Iris pigment epithelial cell (primary cell): ENCODE data around the gene BTN3A1.

Experiments used
- DNase-seq: peaks from one replicate; pipeline ENCODE4 v3.0.0-alpha.2; 2011; ENCODE audit warnings: low read depth

The BTN3A1 gene

DNA sequence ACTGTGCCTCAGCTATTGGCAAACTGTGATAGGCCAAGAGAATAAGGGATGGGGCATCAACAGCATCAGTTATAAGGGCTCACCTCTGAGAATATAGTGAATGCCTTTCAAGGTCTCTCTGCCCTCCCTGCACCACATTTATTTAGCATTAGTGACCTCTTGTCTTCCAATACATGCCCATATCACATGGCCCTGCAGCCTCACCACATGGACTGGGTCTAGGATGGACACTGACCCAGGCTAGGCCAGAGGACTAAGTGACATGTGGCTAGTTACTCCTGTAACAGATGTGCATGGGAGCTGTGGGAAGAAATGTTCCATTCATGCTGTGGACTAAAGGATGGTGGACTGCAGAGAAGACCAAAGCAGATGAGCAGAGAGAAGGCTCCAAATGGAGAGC lies 22.3 kb upstream of the BTN3A1 start:
- no peak for DNase-seq

DNA sequence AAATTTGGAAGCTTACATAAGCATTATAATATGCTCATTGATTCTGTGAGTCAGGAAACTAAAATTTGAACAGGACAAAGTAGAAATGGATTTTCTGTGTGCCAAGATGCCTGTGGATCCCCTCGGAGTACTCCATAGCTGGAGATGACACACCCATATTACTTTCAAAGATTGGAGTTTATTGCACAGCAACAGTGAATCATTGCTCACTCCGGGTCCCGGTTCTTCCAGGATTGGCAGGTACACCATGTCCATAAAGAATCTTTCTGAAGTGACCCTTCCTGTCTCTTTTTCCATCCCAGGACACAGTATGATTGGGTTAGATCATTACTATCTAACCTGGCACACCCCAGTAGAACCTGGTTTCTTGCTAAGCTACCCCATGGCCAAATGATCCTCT lies 21.8 kb upstream of the BTN3A1 start:
- DNase-seq: peak; percentile 29

DNA sequence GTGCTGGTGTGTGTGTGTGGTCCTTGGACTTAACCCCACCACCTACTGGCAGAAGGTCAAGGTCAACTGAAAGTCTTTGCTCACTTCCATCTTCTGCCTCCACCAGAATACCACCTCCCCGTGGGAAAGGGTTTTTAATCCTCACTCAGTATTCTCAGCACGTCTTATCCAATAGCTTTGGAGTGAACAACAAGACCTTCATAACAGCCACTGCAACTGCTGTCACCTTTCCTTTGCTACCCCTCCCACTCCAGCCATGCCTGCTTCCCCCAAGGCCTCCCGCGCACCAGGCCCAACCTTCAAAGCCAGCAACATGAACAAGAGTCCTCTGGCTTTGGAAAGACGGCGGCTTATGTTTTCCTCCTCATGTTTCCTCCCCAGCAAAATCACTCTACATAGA lies 20.0 kb upstream of the BTN3A1 start:
- no peak for DNase-seq

DNA sequence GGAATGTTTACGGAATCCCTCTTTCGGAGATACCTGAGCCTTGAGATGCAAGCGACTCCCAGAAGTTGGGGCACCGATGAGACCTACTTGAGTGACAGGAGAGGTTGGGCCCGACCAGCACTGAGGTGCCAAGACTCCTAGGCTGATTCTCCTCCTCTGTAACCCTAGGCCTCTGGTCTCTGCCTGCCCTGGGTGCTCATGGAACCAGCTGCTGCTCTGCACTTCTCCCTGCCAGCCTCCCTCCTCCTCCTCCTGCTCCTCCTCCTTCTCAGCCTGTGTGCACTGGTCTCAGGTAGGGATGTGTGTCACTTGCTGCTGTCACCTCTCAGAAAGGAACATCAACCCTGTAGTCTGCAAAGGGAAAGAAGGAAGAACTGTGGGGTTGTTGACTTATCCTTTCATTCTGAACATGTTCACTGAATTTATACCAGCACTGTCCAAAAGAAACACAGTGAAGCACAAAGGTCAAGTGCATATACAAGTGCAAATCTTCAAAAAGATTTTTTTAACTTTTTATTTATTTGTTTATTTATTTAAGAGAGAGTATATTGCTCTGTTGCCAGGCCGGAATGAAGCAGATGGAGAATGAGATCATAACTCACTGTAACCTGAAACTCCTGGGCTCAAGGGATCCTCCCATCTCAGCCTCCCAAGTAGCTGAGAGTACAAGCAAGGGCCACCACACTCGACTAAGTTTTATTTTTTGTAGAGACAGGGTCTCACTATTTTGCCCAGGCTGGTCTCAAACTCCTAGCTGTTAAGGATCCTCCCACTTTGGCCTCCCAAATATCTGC lies 18.3 kb upstream of the BTN3A1 start:
- DNase-seq: peak; percentile 85

DNA sequence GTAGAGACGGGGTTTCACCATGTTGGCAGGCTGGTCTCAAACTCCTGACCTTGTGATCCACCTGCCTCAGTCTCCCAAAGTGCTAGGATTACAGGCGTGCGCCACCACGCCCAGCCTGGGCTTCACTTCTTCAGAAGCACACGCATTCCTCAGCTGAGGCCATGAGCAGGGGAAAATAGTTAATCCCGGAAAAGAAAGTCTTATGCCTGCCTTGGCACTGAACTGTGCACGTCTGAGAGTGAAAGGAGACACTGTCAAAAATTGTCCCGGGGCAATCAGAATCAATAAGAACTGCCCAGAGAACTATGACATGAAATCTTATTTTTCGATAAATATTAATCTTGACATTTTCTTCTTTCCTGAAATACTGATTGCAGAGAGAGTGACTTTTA lies 16.3 kb upstream of the BTN3A1 start:
- no peak for DNase-seq

DNA sequence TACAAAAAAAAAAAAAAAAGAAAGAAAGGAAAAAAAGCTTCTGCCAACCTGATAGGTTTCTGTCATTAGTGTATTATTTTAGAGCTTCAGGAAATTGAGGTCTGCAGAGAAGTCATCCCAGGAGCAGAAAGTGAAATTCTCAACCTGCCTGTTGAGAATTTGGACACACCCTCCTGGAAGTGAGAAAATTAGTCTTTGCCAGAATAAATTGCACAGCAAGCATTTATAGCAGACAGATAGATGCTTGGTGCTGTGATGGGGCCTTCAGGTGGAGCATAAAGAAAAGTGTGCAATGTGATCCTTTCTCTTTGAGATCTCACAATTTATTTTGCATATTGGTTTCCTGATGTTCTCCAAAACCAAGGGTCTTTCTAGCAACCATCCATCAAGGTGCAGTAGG lies 14.5 kb upstream of the BTN3A1 start:
- no peak for DNase-seq

DNA sequence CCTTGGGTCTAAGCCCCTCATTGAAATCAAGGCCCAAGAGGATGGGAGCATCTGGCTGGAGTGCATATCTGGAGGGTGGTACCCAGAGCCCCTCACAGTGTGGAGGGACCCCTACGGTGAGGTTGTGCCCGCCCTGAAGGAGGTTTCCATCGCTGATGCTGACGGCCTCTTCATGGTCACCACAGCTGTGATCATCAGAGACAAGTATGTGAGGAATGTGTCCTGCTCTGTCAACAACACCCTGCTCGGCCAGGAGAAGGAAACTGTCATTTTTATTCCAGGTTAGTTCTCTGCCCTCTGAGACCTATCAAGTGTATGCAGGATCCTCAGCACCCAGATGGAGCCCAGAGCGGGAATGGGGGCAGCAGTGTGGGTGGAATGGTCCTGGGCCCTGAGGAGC lies 14.1 kb upstream of the BTN3A1 start:
- DNase-seq: no peak

DNA sequence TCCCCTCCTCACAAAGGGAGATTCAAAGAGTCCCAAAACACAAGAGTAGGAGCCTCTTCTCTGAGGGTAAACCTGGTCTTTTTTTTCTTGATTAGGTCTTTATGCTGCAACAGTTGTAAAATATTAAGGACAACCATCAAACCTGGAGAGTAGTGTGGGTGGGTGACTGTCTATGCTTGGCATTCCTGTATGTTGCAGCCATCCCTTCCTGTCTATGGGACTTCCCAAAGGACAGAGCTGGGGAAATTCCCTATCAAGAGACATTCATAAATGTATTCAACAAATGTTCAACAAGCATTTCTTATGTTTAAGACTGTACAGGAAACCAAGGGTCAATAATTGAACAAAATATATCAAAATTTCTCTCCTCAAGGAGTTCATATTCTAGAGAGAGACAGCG lies 13.6 kb upstream of the BTN3A1 start:
- DNase-seq: peak; percentile 23

DNA sequence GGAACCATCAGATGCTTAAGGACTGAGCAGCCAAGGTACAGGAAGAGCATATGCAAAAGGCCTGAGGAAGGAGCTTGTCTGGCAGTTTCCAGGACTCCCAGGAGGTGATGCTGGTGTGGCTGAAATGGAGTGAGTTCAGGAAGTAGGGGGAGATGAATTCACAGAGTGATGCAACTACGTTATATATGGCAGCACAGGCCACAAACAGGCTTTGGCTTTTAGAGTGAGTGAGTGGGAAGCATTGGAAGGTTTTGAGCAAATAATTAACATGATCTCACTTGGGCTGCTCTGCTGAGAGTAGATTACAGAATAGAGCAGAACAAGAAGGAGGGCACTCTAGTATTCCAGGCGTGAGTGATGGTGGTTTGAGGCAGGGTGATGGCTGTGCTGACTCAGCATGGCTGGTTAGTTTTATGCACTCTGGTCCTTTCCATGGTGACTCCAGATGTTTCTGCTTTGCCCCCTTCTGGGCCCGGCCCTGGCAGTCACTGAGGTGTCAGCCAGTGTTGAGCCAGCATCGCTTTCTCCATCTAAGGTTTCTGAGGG lies 12.7 kb upstream of the BTN3A1 start:
- peak; percentile 61 for DNase-seq

DNA sequence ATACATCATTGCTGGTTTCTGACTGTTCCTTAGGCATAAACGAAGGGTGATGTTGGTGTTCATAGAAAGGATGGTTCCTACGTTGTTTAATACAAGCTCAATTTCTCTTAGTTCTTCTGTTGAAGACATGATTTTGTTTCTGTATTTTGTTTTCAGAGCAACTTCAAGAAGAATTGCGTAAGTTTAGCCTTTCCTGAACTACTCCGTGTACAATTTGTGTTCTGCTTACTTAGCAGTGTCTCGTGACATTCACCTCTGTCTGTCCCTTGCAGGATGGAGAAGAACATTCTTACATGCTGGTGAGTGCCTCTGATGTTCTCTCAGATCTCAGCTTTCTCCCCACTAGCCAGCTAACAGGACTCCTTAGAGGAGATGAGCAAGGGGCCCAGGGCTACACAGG lies 11.5 kb upstream of the BTN3A1 start:
- DNase-seq: peak; percentile 9

DNA sequence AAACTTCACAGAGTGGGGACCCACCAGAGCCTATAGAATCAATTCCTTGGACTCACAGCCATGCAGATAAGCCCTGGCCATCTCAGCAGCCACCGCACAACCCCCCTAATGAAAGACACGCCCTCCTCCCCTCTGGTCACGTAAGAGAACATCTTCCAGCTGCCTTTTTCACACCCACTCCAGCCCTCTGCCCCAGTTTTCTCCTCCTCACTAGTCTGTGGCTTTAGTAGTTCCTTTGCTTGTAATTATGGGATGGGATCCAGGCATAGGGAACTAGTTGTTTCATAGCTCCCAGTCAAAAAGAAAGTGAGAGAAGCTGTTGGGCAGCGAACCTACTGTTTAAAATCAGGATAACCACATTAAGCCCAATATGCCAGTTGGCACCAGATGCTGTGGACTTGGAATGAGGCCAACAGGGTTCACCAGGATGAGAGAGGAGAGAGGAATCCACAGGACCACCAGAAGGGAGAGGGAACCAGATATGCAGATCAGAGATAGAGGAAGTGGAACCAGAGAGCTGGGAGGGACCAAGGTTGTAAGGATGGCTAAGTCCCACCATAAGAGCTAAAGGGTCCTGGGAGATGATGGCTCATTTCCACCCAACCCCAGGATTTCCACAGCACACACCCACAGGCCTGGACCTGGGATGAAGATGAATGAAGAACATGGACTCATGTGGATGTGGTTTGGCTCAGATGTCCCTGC lies 9.0 kb upstream of the BTN3A1 start:
- DNase-seq: no peak

DNA sequence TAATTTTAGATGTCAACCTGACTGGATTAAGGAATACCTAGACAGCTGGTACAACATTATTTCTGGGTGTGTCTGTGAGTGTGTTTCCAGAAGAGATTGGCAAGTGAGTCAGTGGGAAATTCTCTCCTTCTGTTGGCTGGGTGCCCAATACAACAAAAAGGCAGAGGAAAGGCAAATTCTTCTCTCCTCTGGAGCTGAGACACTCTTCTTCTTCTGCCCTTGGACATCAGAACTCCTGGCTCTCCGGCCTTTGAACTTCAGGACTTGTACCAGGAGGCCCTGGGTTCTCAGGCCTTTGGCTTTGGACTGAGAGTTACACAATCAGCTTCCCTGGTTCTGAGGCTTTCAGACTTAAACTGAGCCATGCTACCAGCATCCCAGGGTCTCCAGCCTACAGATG lies 7.8 kb upstream of the BTN3A1 start:
- peak; percentile 77 for DNase-seq

DNA sequence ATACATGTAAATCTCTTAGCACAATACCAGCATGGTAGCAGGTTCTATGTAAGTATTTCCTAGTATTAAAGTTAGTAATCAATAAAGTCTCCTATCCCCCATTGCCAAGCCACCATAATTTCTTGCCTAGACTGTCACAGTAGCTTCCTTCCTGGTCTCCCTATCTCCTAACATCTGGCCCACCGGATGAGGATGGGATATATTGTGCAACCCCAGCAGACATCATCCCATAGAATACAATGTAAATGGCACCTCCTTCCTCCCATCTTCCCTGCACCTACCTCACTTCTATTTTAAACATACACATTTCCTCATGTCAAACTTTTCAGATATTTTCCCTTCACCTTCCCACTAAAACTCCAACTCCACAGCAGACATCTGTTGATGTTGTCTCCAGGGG lies 3.5 kb upstream of the BTN3A1 start:
- DNase-seq: no peak

DNA sequence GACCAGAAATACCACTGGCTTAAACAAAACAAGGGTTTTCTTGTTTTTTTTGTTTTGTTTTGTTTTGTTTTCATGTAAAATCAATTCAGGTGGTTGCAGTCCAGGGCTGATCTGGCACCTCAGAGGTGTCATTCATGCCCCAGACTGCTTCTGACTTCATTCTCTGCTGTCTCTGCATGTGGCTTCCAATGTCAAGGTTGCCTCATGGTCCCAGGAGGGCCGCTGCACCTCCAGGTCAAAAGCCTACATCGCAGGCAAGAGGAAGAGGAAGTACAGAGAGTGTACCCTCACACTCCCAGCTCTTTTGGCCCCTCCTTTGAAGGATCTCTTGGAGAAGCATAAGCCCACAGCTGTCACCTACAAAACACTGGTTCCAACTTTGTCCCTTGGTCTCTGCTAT lies 1.4 kb upstream of the BTN3A1 start:
- DNase-seq: no peak

DNA sequence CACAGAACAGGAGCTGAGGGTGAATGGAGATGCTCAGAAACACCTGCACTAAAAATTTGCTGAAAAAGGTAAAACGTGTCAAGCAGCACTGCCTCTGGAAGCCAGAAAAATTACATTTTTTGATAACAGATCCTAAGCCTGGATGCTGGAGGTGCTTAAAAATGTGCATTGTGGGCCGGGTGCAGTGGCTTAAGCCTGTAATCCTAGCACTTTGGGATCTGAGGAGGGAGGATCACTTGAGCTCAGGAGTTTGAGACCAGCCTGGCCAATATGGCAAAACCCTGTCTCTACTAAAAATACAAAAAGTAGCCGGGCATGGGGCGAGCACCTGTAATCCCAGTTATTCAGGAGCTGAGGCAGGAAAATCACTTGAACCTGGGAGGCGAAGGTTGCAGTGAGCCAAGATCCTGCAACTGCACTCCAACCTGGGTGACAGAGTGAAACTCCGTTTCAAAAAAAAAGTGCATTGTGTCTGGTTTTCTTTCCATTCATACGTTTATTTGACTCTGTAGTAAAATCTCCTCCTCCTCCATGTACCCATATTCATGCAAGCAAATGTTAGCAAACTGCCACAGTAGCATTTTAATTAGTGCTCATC lies 587 bp upstream of the BTN3A1 start:
- DNase-seq: no peak

DNA sequence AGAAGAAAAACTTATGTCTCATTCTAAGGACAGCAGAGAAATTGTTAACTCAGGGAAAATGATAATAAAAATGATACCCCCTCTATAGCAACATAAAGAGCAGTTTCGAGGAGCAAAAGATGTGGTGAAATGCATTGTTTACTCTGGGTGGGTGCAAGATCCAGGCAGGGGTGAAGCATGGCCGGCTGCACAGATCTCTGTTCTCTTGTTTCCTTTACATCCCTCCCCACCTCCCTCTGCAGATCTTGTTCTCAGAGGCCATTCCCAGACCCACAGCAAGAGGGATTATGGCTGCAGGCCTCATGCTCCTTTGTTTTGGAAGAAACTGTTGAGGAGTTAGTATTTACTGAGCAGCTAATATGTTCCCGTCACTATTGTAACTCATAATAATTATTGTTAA lies 1.8 kb downstream of the BTN3A1 start:
- DNase-seq: no peak

DNA sequence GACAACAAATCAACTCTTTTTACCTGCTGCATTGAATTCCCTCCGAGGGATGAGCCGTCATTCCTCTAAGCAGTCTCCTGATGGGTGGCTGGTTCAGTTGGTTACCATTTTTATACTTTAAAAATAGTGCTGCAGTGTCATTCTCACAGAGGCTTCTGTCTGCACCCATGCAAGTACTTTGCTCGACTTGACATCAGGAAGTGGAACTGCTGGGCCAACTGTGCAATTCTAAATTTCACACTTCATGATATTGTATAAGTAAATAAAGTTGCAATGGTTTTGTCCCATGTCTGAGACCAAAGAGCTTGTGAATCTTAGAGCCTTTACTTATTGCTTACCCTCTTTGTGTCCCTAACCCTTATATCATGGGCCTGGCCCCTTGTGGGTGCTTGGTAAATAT lies 2.5 kb downstream of the BTN3A1 start:
- no peak for DNase-seq

DNA sequence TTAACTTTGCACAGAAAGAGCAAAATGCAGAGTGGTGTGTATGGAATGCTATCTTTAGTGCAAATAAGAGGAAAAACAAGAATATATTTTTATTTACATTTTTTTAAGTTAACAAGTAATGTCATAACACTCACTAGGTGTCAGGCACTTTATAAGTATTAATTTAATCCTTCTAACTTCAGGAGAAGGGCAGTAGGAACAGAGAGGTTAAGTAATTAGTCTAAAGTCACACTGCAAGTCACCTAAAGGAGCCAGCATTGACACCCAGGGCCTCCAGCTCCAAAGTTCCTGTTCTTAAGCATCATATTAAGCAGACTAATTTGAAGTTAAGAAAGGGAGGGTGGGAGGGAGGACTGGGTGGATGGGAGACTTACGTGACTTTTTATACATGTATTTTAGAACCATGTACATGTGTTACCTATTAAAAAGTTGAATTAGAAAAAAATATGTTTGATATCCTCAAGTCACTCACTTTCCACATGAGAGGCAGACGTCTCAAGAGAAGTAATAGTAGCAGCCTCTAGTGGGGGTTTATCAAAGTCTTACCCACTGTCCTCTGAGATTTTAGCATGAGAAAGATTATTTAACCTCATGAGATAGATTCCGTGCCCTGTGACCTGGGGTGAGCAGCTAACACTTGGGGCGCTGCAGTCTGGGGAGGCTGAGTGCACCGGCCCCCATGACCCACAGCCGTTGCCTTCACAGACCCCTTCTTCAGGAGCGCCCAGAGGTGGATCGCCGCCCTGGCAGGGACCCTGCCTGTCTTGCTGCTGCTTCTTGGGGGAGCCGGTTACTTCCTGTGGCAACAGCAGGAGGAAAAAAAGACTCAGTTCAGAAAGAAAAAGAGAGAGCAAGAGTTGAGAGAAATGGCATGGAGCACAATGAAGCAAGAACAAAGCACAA lies 7.0 kb downstream of the BTN3A1 start:
- DNase-seq: no peak

DNA sequence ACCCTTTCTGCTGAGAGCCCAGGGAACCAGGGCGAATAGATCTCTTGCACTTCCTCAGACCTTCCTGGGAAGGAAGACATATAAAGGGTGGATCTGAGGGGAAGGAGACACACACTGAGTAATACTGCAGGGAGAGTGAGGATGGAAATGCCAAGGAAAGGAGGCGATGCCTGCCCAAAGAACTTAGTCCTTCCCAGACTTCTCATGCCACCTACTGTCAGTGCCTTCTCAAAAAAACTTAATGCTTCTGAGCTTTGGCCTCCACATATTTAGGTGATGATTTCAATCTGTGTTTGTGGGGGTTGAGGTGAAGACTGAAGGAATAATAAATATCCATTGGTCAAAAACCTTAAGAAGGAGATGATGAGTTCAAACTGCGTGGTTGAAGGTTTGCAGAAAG lies 9.7 kb downstream of the BTN3A1 start:
- no peak for DNase-seq

DNA sequence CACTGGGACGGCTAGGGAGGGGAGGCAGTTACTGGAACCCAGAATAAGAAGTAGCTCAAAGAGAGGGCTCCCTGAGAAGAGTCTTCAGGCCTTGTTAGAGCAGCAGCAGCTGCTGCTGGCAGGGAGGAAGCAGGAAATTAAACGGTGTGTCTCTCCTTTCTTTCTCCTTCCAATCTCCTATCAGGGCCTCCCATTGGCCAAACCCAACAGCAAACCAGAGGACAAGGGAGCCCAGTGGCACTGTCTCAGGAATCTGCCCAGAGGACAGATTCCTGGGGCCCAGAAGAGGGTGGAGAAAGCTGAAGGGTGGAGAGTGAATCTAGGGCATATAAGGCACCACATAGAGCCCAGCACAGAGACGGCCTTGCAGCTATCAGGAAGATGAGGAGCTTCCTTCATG lies 10.2 kb downstream of the BTN3A1 start:
- DNase-seq: no peak

DNA sequence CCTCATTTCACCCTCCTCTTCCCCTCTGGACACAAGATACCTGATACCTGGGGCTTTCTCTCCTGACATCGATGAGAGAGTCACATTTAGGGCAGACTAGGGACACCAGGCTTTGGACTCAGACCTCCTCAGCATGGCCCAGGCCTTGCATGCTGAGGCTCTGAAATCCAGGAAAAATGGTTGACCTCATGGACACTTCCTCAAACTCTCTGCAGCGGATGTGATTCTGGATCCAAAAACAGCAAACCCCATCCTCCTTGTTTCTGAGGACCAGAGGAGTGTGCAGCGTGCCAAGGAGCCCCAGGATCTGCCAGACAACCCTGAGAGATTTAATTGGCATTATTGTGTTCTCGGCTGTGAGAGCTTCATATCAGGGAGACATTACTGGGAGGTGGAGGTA lies 10.9 kb downstream of the BTN3A1 start:
- no peak for DNase-seq

DNA sequence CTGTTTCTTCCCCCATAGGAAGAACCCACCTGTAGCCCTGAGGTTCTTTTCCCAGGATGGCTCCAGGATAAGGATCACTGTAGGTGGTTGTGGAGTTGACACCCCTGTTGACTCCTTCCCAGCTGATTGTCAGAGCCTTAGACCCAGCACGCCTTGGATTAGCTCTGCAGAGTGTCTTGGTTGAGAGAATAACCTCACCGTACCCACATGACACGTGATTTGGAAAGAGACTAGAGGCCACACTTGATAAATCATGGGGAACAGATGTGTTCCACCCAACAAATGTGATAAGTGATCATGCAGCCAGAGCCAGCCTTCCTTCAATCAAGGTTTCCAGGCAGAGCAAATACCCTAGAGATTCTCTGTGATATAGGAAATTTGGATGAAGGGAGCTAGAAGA lies 12.2 kb downstream of the BTN3A1 start:
- no peak for DNase-seq
